HG03064 (cell line): ENCODE data around the gene KNDC1.

Experiments used
- ATAC-seq: cut with Tn5 transposase; IDR thresholded peaks from one replicate; pipeline ENCODE4 v1.9.1; 2021; ENCODE audit warnings: low read depth; ENCODE audit not compliant: unreplicated experiment

Gene KNDC1

GRCh38 chr10:133235932-133236331 lies 75.9 kb downstream of the KNDC1 start:
- no peak for ATAC-seq

- ATAC-seq = no peak
Observed at GRCh38 chr10:133236401-133237240, 76.6 kb downstream of the KNDC1 start.

GRCh38 chr10:133237241-133237587 lies 77.2 kb downstream of the KNDC1 start:
- no peak for ATAC-seq

- ATAC-seq = no peak
Observed at GRCh38 chr10:133237588-133238465, 77.8 kb downstream of the KNDC1 start, which contains the start of gene VENTX. TSS of gene VENTX (plus strand) at chr10:133237855. CDS start at chr10:133237915, 60 bp downstream.

GRCh38 chr10:133238466-133238804 lies 78.4 kb downstream of the KNDC1 start:
- no peak for ATAC-seq

GRCh38 chr10:133239990-133240389 lies 80.0 kb downstream of the KNDC1 start:
- ATAC-seq = no peak

GRCh38 chr10:133241501-133242205 lies 81.6 kb downstream of the KNDC1 start:
- no peak for ATAC-seq

GRCh38 chr10:133242611-133243356 lies 82.8 kb downstream of the KNDC1 start:
- ATAC-seq = no peak

GRCh38 chr10:133243593-133243992 lies 83.6 kb downstream of the KNDC1 start:
- no peak for ATAC-seq

GRCh38 chr10:133245439-133246235 lies 85.6 kb downstream of the KNDC1 start:
- no peak for ATAC-seq

- no peak for ATAC-seq
Observed at GRCh38 chr10:133246236-133246626, 86.2 kb downstream of the KNDC1 start.

- no peak for ATAC-seq
Observed at GRCh38 chr10:133247681-133248333, 87.8 kb downstream of the KNDC1 start.

- no peak for ATAC-seq
Observed at GRCh38 chr10:133248334-133248715, 88.3 kb downstream of the KNDC1 start.

- no peak for ATAC-seq
Observed at GRCh38 chr10:133249094-133249780, 89.2 kb downstream of the KNDC1 start.

GRCh38 chr10:133249975-133250754 lies 90.1 kb downstream of the KNDC1 start:
- no peak for ATAC-seq

- ATAC-seq = no peak
Observed at GRCh38 chr10:133251388-133252222, 91.6 kb downstream of the KNDC1 start.

GRCh38 chr10:133252223-133252552 lies 92.2 kb downstream of the KNDC1 start:
- ATAC-seq = no peak
